Fibroblast of lung (primary cell): ENCODE data around the gene PHLDA1. TPM values are rescaled to one million over a fixed set of nuclear protein-coding genes. Genes with fewer than 3 reads are reported as not detected.

Experiments
- DNase-seq, 2 donors: peaks; one replicate each; pipeline versions ENCODE4 v3.0.0 to v3.0.0-alpha.2; 2010; ENCODE audit warnings: low read depth in 2 of 2
- H2AFZ ChIP-seq: 2 replicates; pipeline ENCODE4 v1.5.1; 2012; ENCODE audit warnings: low read length, control low read depth, inconsistent platforms
- H3K27ac ChIP-seq: 2 replicates; pipeline ENCODE4 v1.5.1; 2011; ENCODE audit warnings: low read length, control low read depth; ENCODE audit not compliant: insufficient read depth
- H3K27me3 ChIP-seq: 2 replicates; pipeline ENCODE4 v1.5.1; 2011; ENCODE audit warnings: mild to moderate bottlenecking, low read length; ENCODE audit not compliant: control insufficient read depth, insufficient read depth
- H3K36me3 ChIP-seq: 2 replicates; pipeline ENCODE4 v1.5.1; 2011; ENCODE audit warnings: low read length; ENCODE audit not compliant: control insufficient read depth, insufficient read depth
- H3K4me1 ChIP-seq: 2 replicates; pipeline ENCODE4 v1.5.1; 2011; ENCODE audit warnings: low read length; ENCODE audit not compliant: control insufficient read depth, insufficient read depth; ENCODE audit errors: extremely low read depth
- H3K4me2 ChIP-seq: 2 replicates; pipeline ENCODE4 v1.5.1; 2011; ENCODE audit warnings: low read length, control low read depth; ENCODE audit not compliant: insufficient read depth; ENCODE audit errors: extremely low read depth
- H3K4me3 ChIP-seq, 4 experiments: fragments of 200-600 bp in 1 of 4; sonication (generic) in 1 of 4; replicated peaks in 1 of 4; 2 replicates each; pipeline ENCODE4 v1.5.1; 2011 to 2016; ENCODE audit warnings: low read length in 4 of 4, low read depth in 3 of 4, mild to moderate bottlenecking in 3 of 4, control low read depth in 2 of 4, inconsistent platforms in 1 of 4, mixed read lengths in 1 of 4; ENCODE audit not compliant: insufficient read depth in 1 of 4; ENCODE audit errors: control extremely low read depth in 1 of 4
- H3K79me2 ChIP-seq: 2 replicates; pipeline ENCODE4 v1.5.1; 2012; ENCODE audit warnings: mild to moderate bottlenecking, low read length, inconsistent platforms; ENCODE audit not compliant: control insufficient read depth, insufficient read depth
- H3K9ac ChIP-seq: 2 replicates; pipeline ENCODE4 v1.5.1; 2011; ENCODE audit warnings: mild to moderate bottlenecking, low read length, control low read depth; ENCODE audit not compliant: insufficient read depth
- H3K9me3 ChIP-seq: 2 replicates; pipeline ENCODE4 v1.5.1; 2012; ENCODE audit warnings: low read depth, low read length; ENCODE audit not compliant: control insufficient read depth, insufficient read depth
- H4K20me1 ChIP-seq: 2 replicates; pipeline ENCODE4 v1.5.1; 2011; ENCODE audit warnings: low read length; ENCODE audit not compliant: control insufficient read depth, insufficient read depth; ENCODE audit errors: extremely low read depth
- CTCF ChIP-seq, 2 donors: IDR thresholded peaks in 1 of 2; conservative IDR thresholded peaks in 1 of 2; 1 replicate in 1 of 2; 2 replicates in 1 of 2; pipeline ENCODE4 v1.5.1; 2011 to 2012; ENCODE audit warnings: low read length in 2 of 2, control low read depth in 1 of 2, inconsistent platforms in 1 of 2, low read depth in 1 of 2, mild to moderate bottlenecking in 1 of 2
- EZH2 ChIP-seq: IDR thresholded peaks from 2 replicates; pipeline ENCODE4 v1.5.1; 2012; ENCODE audit warnings: low read length, control low read depth, mild to moderate bottlenecking; ENCODE audit errors: missing control alignments
- polyA plus RNA-seq, 2 donors: library from polyadenylated mRNA; depleted of rRNA in 1 of 2; stranded (reverse) in 1 of 2; unstranded in 1 of 2; fragments of >200 nt; gene quantifications; 2 replicates each; pipeline ENCODE4 v1.2.1, GENCODE V29; 2011 to 2012; ENCODE audit warnings: missing spikeins in 1 of 2
- total RNA-seq: library from RNA; depleted of rRNA; stranded (reverse); fragments of >200 nt; gene quantifications from 2 replicates; pipeline ENCODE4 v1.2.1, GENCODE V29; 2014

Gene PHLDA1
- total and polyA plus RNA-seq, 2 donors (not counting 1 experiment from before 2014, with no cell fraction given), result 48.1 to 252 TPM

- Histone ChIP-seq H3K36me3 (no peaks in the 10 kb centered on the region), H4K20me1 (no peaks in the 10 kb centered on the region), H3K9me3 (no peaks in the 10 kb centered on the region), H3K27me3 (no peaks in the 10 kb centered on the region), H2AFZ (no peak overlapping the region), H3K4me1 (peaks cover 2% of the 10 kb centered on the region), H3K79me2 (no peaks in the 10 kb centered on the region), H3K9ac (no peak overlapping the region), H3K4me2 (no peak overlapping the region), H3K4me3 (no peak overlapping the region), H3K27ac (no peak overlapping the region)
- TF ChIP-seq EZH2, result no peak
- no peak for TF ChIP-seq CTCF (conservative IDR thresholded peaks at IDR 0.05 in 1 of 2, IDR thresholded peaks at IDR 0.05 in 1 of 2; ENCODE audit: low read depth in 1 of 2, low read length in 2 of 2)
- no peak for DNase-seq
These were observed 23.9 kb downstream of the PHLDA1 start for GRCh38 chr12:76007640-76008039.

GRCh38 chr12:76006028-76006925, 25.3 kb downstream of the PHLDA1 start:
- Histone ChIP-seq H3K27me3 (no peaks in the 10 kb centered on the region), H3K27ac (no peak overlapping the region), H3K4me1 (peaks cover 2% of the 10 kb centered on the region), H3K79me2 (no peaks in the 10 kb centered on the region), H3K4me2 (no peak overlapping the region), H4K20me1 (no peaks in the 10 kb centered on the region), H3K4me3 (no peak overlapping the region), H2AFZ (no peak overlapping the region), H3K36me3 (no peaks in the 10 kb centered on the region), H3K9me3 (no peaks in the 10 kb centered on the region), H3K9ac (no peak overlapping the region)
- DNase-seq, result no peak
- TF ChIP-seq CTCF (conservative IDR thresholded peaks at IDR 0.05 in 1 of 2, IDR thresholded peaks at IDR 0.05 in 1 of 2; ENCODE audit: low read depth in 1 of 2, low read length in 2 of 2), result no peak
- no peak for TF ChIP-seq EZH2

- H3K4me2 ChIP-seq, result no peak overlapping the region
- H3K36me3 ChIP-seq, result no peaks in the 10 kb centered on the region
- no peaks in the 10 kb centered on the region for H3K4me1 ChIP-seq
- no peak overlapping the region for H3K27ac ChIP-seq
- TF ChIP-seq CTCF (conservative IDR thresholded peaks at IDR 0.05 in 1 of 2, IDR thresholded peaks at IDR 0.05 in 1 of 2; ENCODE audit: low read depth in 1 of 2, low read length in 2 of 2) (no peak), EZH2 (no peak)
- no peak overlapping the region for H2AFZ ChIP-seq
- no peaks in the 10 kb centered on the region for H3K9me3 ChIP-seq
- H3K79me2 ChIP-seq, result no peaks in the 10 kb centered on the region
- DNase-seq, result no peak
- H4K20me1 ChIP-seq, result no peaks in the 10 kb centered on the region
- no peaks in the 10 kb centered on the region for H3K27me3 ChIP-seq
- H3K4me3 ChIP-seq, result no peak overlapping the region
- no peak overlapping the region for H3K9ac ChIP-seq
These were observed 28.3 kb downstream of the PHLDA1 start for GRCh38 chr12:76003355-76003638.
